ENCODE data around the gene GAL3ST2.

The GAL3ST2 gene

DNA sequence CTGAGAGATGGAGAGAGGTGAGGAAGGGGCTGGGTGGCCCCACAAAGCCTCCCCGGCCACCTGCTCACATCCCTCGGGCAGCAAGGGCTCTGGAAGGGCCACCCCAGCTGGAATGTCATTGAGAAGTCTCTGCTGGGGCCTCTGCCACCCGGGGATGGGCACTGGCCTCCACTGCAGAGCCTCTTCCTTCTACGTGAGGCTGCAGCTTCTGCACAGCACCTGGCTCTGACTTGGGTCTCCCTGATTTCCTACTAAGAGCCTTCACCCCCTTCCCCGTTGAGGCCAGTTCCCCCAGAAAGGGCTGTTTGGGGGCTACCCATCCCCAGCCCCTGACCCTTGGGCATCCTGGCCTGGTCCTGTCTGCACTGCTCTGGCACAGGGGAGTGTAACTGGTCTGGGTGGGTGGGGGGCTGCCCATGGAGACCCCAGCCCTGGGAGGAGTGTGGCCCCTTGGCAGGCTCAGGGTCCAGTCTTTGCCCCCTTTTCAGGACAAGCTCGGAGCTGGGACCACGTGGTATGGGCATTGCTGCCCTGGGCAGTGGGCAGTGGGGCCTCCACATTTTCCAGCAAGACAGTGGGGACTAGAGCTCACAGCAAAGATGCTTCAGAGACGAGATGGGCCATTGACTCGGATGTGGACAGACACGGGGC is 76.5 kb downstream of the GAL3ST2 start:
- no peak overlapping the region for H3K27ac ChIP-seq
- DNase-seq (ENCODE audit: low read depth, low spot score), result no peak

Data from epithelial cell of prostate (primary cell).